Measurements from ENCODE around the gene SERINC5. TPM values are rescaled to one million over a fixed set of nuclear protein-coding genes. Genes with fewer than 3 reads are reported as not detected.

Gene SERINC5
- total RNA-seq, 1 experiment from 2014 or later = 70.6 TPM

DNA sequence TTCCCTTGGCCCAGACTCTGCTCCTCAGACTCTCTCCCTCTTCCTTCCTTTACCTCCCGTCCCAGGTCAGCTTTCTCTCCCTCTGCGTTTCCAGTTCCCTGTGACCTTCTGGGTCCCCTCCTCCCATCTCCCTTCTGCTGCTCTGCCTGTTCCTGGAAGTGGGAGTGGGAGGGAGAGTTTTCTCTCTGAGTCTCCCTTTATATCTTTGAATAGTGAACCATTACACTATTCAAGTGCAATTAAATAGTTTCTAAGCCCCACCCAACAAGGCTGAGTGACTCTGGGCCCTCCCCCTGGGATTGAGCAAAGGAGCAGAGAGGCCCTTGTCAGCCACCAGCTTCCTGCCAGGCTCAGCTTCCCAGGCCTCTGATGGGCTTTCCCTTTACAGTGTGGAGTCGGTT, 185.9 kb downstream of the SERINC5 start:
- Histone ChIP-seq H3K36me3 (ENCODE audit: control insufficient read depth, insufficient read depth, low read length) (no peaks in the 10 kb centered on the region), H3K9me3 (ENCODE audit: control insufficient read depth, insufficient read depth, low read depth, low read length) (no peaks in the 10 kb centered on the region), H3K27me3 (ENCODE audit: control insufficient read depth, insufficient read depth, low read length) (peaks cover 5% of the 10 kb centered on the region), H3K4me1 (ENCODE audit: control insufficient read depth, insufficient read depth, low read length) (no peaks in the 10 kb centered on the region), H3K27ac (ENCODE audit: low read length) (no peak overlapping the region), H3K4me3 (ENCODE audit: low read depth in 2 of 2, low read length in 2 of 2) (no peak overlapping the region)
- POLR2A ChIA-PET = no interaction called here
- BruUV-seq (replicated peaks) = no TSS peak
- no peak for TF ChIP-seq SIN3A (IDR thresholded peaks at IDR 0.05; ENCODE audit: borderline replicate concordance, insufficient read depth, low read depth, low read length)
- TF ChIP-seq, protein P1, sequence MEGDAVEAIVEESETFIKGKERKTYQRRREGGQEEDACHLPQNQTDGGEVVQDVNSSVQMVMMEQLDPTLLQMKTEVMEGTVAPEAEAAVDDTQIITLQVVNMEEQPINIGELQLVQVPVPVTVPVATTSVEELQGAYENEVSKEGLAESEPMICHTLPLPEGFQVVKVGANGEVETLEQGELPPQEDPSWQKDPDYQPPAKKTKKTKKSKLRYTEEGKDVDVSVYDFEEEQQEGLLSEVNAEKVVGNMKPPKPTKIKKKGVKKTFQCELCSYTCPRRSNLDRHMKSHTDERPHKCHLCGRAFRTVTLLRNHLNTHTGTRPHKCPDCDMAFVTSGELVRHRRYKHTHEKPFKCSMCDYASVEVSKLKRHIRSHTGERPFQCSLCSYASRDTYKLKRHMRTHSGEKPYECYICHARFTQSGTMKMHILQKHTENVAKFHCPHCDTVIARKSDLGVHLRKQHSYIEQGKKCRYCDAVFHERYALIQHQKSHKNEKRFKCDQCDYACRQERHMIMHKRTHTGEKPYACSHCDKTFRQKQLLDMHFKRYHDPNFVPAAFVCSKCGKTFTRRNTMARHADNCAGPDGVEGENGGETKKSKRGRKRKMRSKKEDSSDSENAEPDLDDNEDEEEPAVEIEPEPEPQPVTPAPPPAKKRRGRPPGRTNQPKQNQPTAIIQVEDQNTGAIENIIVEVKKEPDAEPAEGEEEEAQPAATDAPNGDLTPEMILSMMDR (IDR thresholded peaks at IDR 0.05) = no peak
- TF ChIP-seq TCF7L2 (IDR thresholded peaks at IDR 0.05; ENCODE audit: low read depth, low read length) = no peak
- TF ChIP-seq POLR2AphosphoS5 (IDR thresholded peaks at IDR 0.05; ENCODE audit: low read depth, low read length) = no peak
- TF ChIP-seq, protein P2, sequence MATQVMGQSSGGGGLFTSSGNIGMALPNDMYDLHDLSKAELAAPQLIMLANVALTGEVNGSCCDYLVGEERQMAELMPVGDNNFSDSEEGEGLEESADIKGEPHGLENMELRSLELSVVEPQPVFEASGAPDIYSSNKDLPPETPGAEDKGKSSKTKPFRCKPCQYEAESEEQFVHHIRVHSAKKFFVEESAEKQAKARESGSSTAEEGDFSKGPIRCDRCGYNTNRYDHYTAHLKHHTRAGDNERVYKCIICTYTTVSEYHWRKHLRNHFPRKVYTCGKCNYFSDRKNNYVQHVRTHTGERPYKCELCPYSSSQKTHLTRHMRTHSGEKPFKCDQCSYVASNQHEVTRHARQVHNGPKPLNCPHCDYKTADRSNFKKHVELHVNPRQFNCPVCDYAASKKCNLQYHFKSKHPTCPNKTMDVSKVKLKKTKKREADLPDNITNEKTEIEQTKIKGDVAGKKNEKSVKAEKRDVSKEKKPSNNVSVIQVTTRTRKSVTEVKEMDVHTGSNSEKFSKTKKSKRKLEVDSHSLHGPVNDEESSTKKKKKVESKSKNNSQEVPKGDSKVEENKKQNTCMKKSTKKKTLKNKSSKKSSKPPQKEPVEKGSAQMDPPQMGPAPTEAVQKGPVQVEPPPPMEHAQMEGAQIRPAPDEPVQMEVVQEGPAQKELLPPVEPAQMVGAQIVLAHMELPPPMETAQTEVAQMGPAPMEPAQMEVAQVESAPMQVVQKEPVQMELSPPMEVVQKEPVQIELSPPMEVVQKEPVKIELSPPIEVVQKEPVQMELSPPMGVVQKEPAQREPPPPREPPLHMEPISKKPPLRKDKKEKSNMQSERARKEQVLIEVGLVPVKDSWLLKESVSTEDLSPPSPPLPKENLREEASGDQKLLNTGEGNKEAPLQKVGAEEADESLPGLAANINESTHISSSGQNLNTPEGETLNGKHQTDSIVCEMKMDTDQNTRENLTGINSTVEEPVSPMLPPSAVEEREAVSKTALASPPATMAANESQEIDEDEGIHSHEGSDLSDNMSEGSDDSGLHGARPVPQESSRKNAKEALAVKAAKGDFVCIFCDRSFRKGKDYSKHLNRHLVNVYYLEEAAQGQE (IDR thresholded peaks at IDR 0.05; ENCODE audit: insufficient read depth in 1 of 2, low read depth in 2 of 2, low read length in 1 of 2) = no peak
- CTCF ChIA-PET = no interaction called here
- in situ Hi-C loops (cut with HindIII; ENCODE audit: low pct_unique_long_range_greater_than_20kb, low sequenced_read_pairs) = no loop called here
- no peak for DNase-seq (ENCODE audit: low read depth, low spot score)
- no peak for ATAC-seq
- intact Hi-C loops (cut with micrococcal nuclease; ENCODE audit: unreplicated experiment) = no loop called here

DNA sequence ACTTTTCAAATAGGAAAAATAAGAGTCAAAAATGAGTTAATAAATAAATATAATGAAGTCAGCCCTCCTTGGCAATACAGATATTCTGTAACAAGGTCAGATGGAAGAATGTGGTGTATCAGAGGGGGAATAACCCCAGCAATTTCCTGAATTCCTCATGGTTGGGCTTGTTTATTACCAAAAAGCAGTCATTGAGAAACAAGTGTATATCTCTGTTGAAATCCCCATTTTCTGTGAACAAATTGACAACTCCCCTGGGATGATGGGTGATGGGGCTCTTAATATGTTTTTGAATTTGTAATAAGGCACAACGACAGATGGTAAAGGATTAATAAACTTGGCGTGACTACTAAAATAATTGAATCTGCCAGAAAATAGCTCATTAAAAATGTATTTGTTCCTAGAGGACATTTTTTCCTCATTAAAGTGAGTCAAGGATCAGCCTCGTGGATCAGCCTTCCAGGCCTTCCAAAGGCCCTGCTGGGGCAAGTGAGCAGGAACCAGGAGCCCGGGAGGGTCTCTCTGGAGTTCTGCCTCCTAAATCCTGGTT, 186.5 kb downstream of the SERINC5 start:
- Histone ChIP-seq H3K27me3 (ENCODE audit: control insufficient read depth, insufficient read depth, low read length) (peaks cover 5% of the 10 kb centered on the region), H3K4me1 (ENCODE audit: control insufficient read depth, insufficient read depth, low read length) (no peaks in the 10 kb centered on the region), H3K27ac (ENCODE audit: low read length) (no peak overlapping the region), H3K9me3 (ENCODE audit: control insufficient read depth, insufficient read depth, low read depth, low read length) (no peaks in the 10 kb centered on the region), H3K36me3 (ENCODE audit: control insufficient read depth, insufficient read depth, low read length) (no peaks in the 10 kb centered on the region), H3K4me3 (ENCODE audit: low read depth in 2 of 2, low read length in 2 of 2) (no peak overlapping the region)
- TF ChIP-seq POLR2AphosphoS5 (IDR thresholded peaks at IDR 0.05; ENCODE audit: low read depth, low read length) (no peak), TCF7L2 (IDR thresholded peaks at IDR 0.05; ENCODE audit: low read depth, low read length) (no peak), SIN3A (IDR thresholded peaks at IDR 0.05; ENCODE audit: borderline replicate concordance, insufficient read depth, low read depth, low read length) (no peak)
- TF ChIP-seq, protein P1 (IDR thresholded peaks at IDR 0.05) = no peak
- TF ChIP-seq, protein P2 (IDR thresholded peaks at IDR 0.05; ENCODE audit: insufficient read depth in 1 of 2, low read depth in 2 of 2, low read length in 1 of 2) = no peak
- no TSS peak for BruUV-seq (replicated peaks)
- ChIA-PET CTCF (no interaction called here), POLR2A (no interaction called here)
- intact Hi-C loops (cut with micrococcal nuclease; ENCODE audit: unreplicated experiment) (no loop called here), in situ Hi-C loops (cut with HindIII; ENCODE audit: low pct_unique_long_range_greater_than_20kb, low sequenced_read_pairs) (no loop called here)
- ATAC-seq (no peak), DNase-seq (ENCODE audit: low read depth, low spot score) (no peak)

All from Panc1 (cell line).